Measurements from ENCODE around the gene TPH2.

- TF ChIP-seq CTCF (IDR thresholded peaks at IDR 0.05) (no peak), POLR2A (IDR thresholded peaks at IDR 0.05) (no peak)
Measured at GRCh38 chr12:72035625-72036024, 97.0 kb downstream of the TPH2 start.
